HCT116 (cell line): ENCODE data around the gene STRAP. TPM values are rescaled to one million over a fixed set of nuclear protein-coding genes. Genes with fewer than 3 reads are reported as not detected.

Source experiments
- ATAC-seq: fragments of 200-7000 bp; cut with Tn5 transposase; 2 replicates; pipeline ENCODE4 v1.9.1; 2020; ENCODE audit warnings: mild to moderate bottlenecking, moderate library complexity
- BruUV-seq: library from RNA; stranded (reverse); fragments of 400-500 nt; replicated peaks from 2 replicates; lab custom pipeline; 2021; lab: Mats Ljungman, UMichigan
- CTCF ChIA-PET: fragments of 300-600 bp; sonication (Branson Sonifier 250); formaldehyde crosslinking; loops from one replicate; lab custom pipeline; 2021; ENCODE audit warnings: antibody characterized with exemption; lab: Charles Lee
- POLR2A ChIA-PET: fragments of 300-600, 350-600 bp; sonication (Branson Sonifier 250); formaldehyde crosslinking; loops from one replicate; lab custom pipeline; 2021; ENCODE audit warnings: antibody characterized with exemption; lab: Charles Lee
- RAD21 ChIA-PET, 2 experiments: fragments of 300-600 bp; sonication (Branson Sonifier 250); formaldehyde crosslinking; loops; one replicate each; lab custom pipeline; 2023; ENCODE audit warnings: low total read pairs in 2 of 2; ENCODE audit not compliant: uncharacterized antibody in 2 of 2, unreplicated experiment in 2 of 2, low non-redundant PET in 1 of 2; lab: Charles Lee
- DNase-seq: peaks from one replicate; pipeline ENCODE4 v3.0.0-alpha.2; 2010; ENCODE audit warnings: low read depth, low spot score
- H2AFZ ChIP-seq: fragments of 200-600 bp; shearing (Covaris generic), sonication (generic); 2 replicates; pipeline ENCODE4 v1.6.1; 2017; ENCODE audit warnings: low read depth, mixed run types, mixed read lengths, antibody characterized with exemption, low read length; ENCODE audit not compliant: poor library complexity, severe bottlenecking
- H3K27ac ChIP-seq: 2 replicates; pipeline ENCODE4 v1.5.1; 2012; ENCODE audit warnings: low read depth, low read length
- H3K27me3 ChIP-seq: fragments of 200-600 bp; sonication (generic); 2 replicates; pipeline ENCODE4 v1.6.1; 2016; ENCODE audit warnings: mixed run types, low read length, mixed read lengths; ENCODE audit not compliant: insufficient read depth
- H3K36me3 ChIP-seq, 2 experiments: fragments of 200-500 bp in 1 of 2; fragments of 200-600 bp in 1 of 2; sonication (Bioruptor generic) in 1 of 2; sonication (generic) in 1 of 2; 2 replicates each; pipeline versions ENCODE4 v1.5.1 to v1.6.1; 2014 to 2016; ENCODE audit warnings: low read length in 2 of 2, inconsistent platforms in 1 of 2, mixed read lengths in 1 of 2, mixed run types in 1 of 2; ENCODE audit not compliant: insufficient read depth in 2 of 2, control insufficient read depth in 1 of 2
- H3K4me1 ChIP-seq, 2 experiments: fragments of 200-600 bp in 1 of 2; sonication (generic) in 1 of 2; 2 replicates each; pipeline versions ENCODE4 v1.5.1 to v1.6.1; 2012 to 2017; ENCODE audit warnings: low read length in 2 of 2, inconsistent platforms in 1 of 2, mild to moderate bottlenecking in 1 of 2, mixed read lengths in 1 of 2, mixed run types in 1 of 2, moderate library complexity in 1 of 2; ENCODE audit not compliant: insufficient read depth in 2 of 2, control insufficient read depth in 1 of 2
- H3K4me2 ChIP-seq: fragments of 200-600 bp; sonication (generic); 2 replicates; pipeline ENCODE4 v1.6.1; 2017; ENCODE audit warnings: mixed run types, low read length, mixed read lengths
- H3K4me3 ChIP-seq, 2 experiments: fragments of 200-600 bp in 1 of 2; sonication (generic) in 1 of 2; replicated peaks in 1 of 2; 2 replicates each; pipeline ENCODE4 v1.5.1; 2011 to 2016; ENCODE audit warnings: low read length in 2 of 2, control low read depth in 1 of 2, low read depth in 1 of 2, mild to moderate bottlenecking in 1 of 2, mixed read lengths in 1 of 2, mixed run types in 1 of 2
- H3K79me2 ChIP-seq: fragments of 200-600 bp; sonication (generic); 2 replicates; pipeline ENCODE4 v1.6.1; 2017; ENCODE audit warnings: mild to moderate bottlenecking, mixed run types, low read length, moderate library complexity, mixed read lengths; ENCODE audit not compliant: insufficient read depth
- H3K9ac ChIP-seq: fragments of 200-600 bp; sonication (generic); 2 replicates; pipeline ENCODE4 v1.6.1; 2016; ENCODE audit warnings: low read length, mixed read lengths
- H3K9me2 ChIP-seq: fragments of 200-600 bp; sonication (generic), shearing (Covaris generic); 2 replicates; pipeline ENCODE4 v1.6.1; 2017; ENCODE audit warnings: mixed run types, mild to moderate bottlenecking, moderate library complexity; ENCODE audit not compliant: insufficient read depth
- H3K9me3 ChIP-seq, 2 experiments: fragments of 200-500 bp in 1 of 2; fragments of 200-600 bp in 1 of 2; sonication (Bioruptor generic) in 1 of 2; sonication (generic) in 1 of 2; 2 replicates each; pipeline ENCODE4 v1.6.1; 2014 to 2017; ENCODE audit warnings: low read length in 2 of 2, mixed read lengths in 2 of 2, inconsistent platforms in 1 of 2, low read depth in 1 of 2, mild to moderate bottlenecking in 1 of 2, mixed run types in 1 of 2, moderate library complexity in 1 of 2; ENCODE audit not compliant: control insufficient read depth in 1 of 2, insufficient read depth in 1 of 2
- H4K20me1 ChIP-seq: fragments of 200-600 bp; sonication (generic), shearing (Covaris generic); 2 replicates; pipeline ENCODE4 v1.6.1; 2017; ENCODE audit warnings: mixed run types, mild to moderate bottlenecking, moderate library complexity; ENCODE audit not compliant: insufficient read depth
- CEBPB ChIP-seq: IDR thresholded peaks from 2 replicates; pipeline ENCODE4 v1.6.1; 2012; ENCODE audit warnings: low read depth
- EGR1 ChIP-seq: IDR thresholded peaks from 2 replicates; pipeline ENCODE4 v1.6.1; 2012; ENCODE audit warnings: low read depth
- EZH2phosphoT487 ChIP-seq: fragments of 200-600 bp; IDR thresholded peaks from 2 replicates; pipeline ENCODE4 v1.6.1; 2018; ENCODE audit warnings: antibody characterized with exemption, borderline replicate concordance
- FOSL1 ChIP-seq: IDR thresholded peaks from 2 replicates; pipeline ENCODE4 v1.6.1; 2012; ENCODE audit warnings: low read depth
- REST ChIP-seq: IDR thresholded peaks from 2 replicates; pipeline ENCODE4 v1.6.1; 2012; ENCODE audit warnings: low read depth
- SIN3A ChIP-seq: IDR thresholded peaks from 2 replicates; pipeline ENCODE4 v1.6.1; 2012; ENCODE audit warnings: low read depth
- SP1 ChIP-seq: IDR thresholded peaks from 2 replicates; pipeline ENCODE4 v1.6.1; 2012; ENCODE audit warnings: low read depth
- TCF7L2 ChIP-seq: IDR thresholded peaks from 2 replicates; pipeline ENCODE4 v1.7.0; 2011; ENCODE audit warnings: borderline replicate concordance, inconsistent platforms; ENCODE audit not compliant: insufficient read depth, insufficient read length; ENCODE audit errors: extremely low read depth
- ZNF274 ChIP-seq: fragments of 200-500 bp; sonication (Bioruptor generic); IDR thresholded peaks from 2 replicates; pipeline ENCODE4 v1.6.1; 2014; ENCODE audit warnings: mild to moderate bottlenecking, low read depth, low read length, inconsistent platforms
- intact Hi-C: fragments of 100-400 bp; cut with micrococcal nuclease; formaldehyde crosslinking; loops from 2 replicates; pipeline ENCODE4 v1.10.0; 2022
- total RNA-seq: library from RNA; stranded (reverse); gene quantifications from one replicate; pipeline ENCODE4 v1.2.1, GENCODE V29; 2021; ENCODE audit not compliant: unreplicated experiment

The STRAP gene
- total RNA-seq, 1 experiment from 2014 or later: 156 TPM

- intact Hi-C loops: no loop called here
- Histone ChIP-seq H3K79me2 (no peaks in the 10 kb centered on the region), H3K36me3 (no peaks in the 10 kb centered on the region), H3K9ac (no peak overlapping the region), H2AFZ (no peak overlapping the region), H3K4me2 (no peak overlapping the region), H3K4me3 (no peak overlapping the region), H3K9me3 (no peaks in the 10 kb centered on the region), H3K9me2 (no peaks in the 10 kb centered on the region), H3K27me3 (no peaks in the 10 kb centered on the region), H4K20me1 (no peaks in the 10 kb centered on the region), H3K27ac (no peak overlapping the region), H3K4me1 (0 out of 4 replicates have a peak, but pooled peaks cover 0 to 3% of the 10 kb centered on the region in 2 experiments)
- TF ChIP-seq CEBPB: no peak
- no peak for TF ChIP-seq REST
- TF ChIP-seq FOSL1: no peak
- TF ChIP-seq ZNF274: no peak
- TF ChIP-seq SIN3A: no peak
- no peak for TF ChIP-seq TCF7L2
- TF ChIP-seq SP1: no peak
- no peak for TF ChIP-seq EGR1
- no peak for TF ChIP-seq EZH2phosphoT487
- CTCF ChIA-PET: no interaction called here
- RAD21 ChIA-PET: no interaction called here
- POLR2A ChIA-PET: no interaction called here
- no peak for ATAC-seq
- BruUV-seq: no TSS peak
- DNase-seq: no peak
Measured at GRCh38 chr12:15842108-15842507, 40.1 kb upstream of the STRAP start.
